Activated CD4-positive, alpha-beta T cell treated with anti-CD3 and anti-CD28 coated beads, Interleukin-2, amount 50 U/mL, for 16 hours (primary cell): ENCODE measurements around the gene OR52B2.

Source experiments
- DNase-seq: peaks from one replicate; pipeline ENCODE4 v3.0.0-alpha.2; 2020

Gene OR52B2

GRCh38 chr11:6170226-6170625, at the start of gene OR52B2:
Gene OR52B2 (minus strand): TSS chr11:6170326. CDS start chr11:6170326, 0 bp downstream.
- no peak for DNase-seq

- no peak for DNase-seq
Observed at GRCh38 chr11:6219359-6219758, 49.2 kb upstream of the OR52B2 start.

GRCh38 chr11:6217722-6218121, 47.6 kb upstream of the OR52B2 start:
- no peak for DNase-seq

- DNase-seq = no peak
Observed at GRCh38 chr11:6216501-6216900, 46.4 kb upstream of the OR52B2 start.

- no peak for DNase-seq
Observed at GRCh38 chr11:6214530-6214929, 44.4 kb upstream of the OR52B2 start.

- DNase-seq = no peak
Observed at GRCh38 chr11:6210274-6210955, 40.3 kb upstream of the OR52B2 start.

GRCh38 chr11:6209801-6210200, 39.7 kb upstream of the OR52B2 start:
- no peak for DNase-seq

GRCh38 chr11:6206456-6207180, 36.5 kb upstream of the OR52B2 start:
- DNase-seq = no peak

- no peak for DNase-seq
Observed at GRCh38 chr11:6205366-6205765, 35.2 kb upstream of the OR52B2 start, which contains the start of gene C11orf42. Gene C11orf42 (plus strand): TSS chr11:6205557. CDS start chr11:6205616, 59 bp downstream.

- no peak for DNase-seq
Observed at GRCh38 chr11:6204706-6205105, 34.6 kb upstream of the OR52B2 start.

GRCh38 chr11:6203327-6203726, 33.2 kb upstream of the OR52B2 start:
- peak; percentile 44 for DNase-seq

GRCh38 chr11:6202041-6202440, 31.9 kb upstream of the OR52B2 start:
- no peak for DNase-seq

- peak; percentile 54 for DNase-seq
Observed at GRCh38 chr11:6201481-6201880, 31.4 kb upstream of the OR52B2 start.

- peak; percentile 26 for DNase-seq
Observed at GRCh38 chr11:6200975-6201374, 30.8 kb upstream of the OR52B2 start.

GRCh38 chr11:6199174-6199810, 29.2 kb upstream of the OR52B2 start, which contains the start of gene OR52W1:
Gene OR52W1 (plus strand): TSS chr11:6199224. CDS start chr11:6199224, 0 bp downstream.
- no peak for DNase-seq

GRCh38 chr11:6197466-6198200, 27.5 kb upstream of the OR52B2 start:
- no peak for DNase-seq

- peak; percentile 56 for DNase-seq
Observed at GRCh38 chr11:6196396-6196795, 26.3 kb upstream of the OR52B2 start.

- DNase-seq = no peak
Observed at GRCh38 chr11:6194065-6194581, 24.0 kb upstream of the OR52B2 start.

- no peak for DNase-seq
Observed at GRCh38 chr11:6191742-6192141, 21.6 kb upstream of the OR52B2 start.

- DNase-seq = no peak
Observed at GRCh38 chr11:6175440-6175839, 5.3 kb upstream of the OR52B2 start.

- no peak for DNase-seq
Observed at GRCh38 chr11:6156628-6157359, 13.3 kb downstream of the OR52B2 start.

- no peak for DNase-seq
Observed at GRCh38 chr11:6152126-6152525, 18.0 kb downstream of the OR52B2 start.
